Breast epithelium (tissue), 3 donors: ENCODE results near the gene TRIL.

Source experiments
- POLR2A ChIP-seq: fragments of 450-650 bp; IDR thresholded peaks from one replicate; pipeline ENCODE4 v1.6.1; 2016; ENCODE audit warnings: antibody characterized with exemption, mild to moderate bottlenecking, moderate library complexity
- POLR2AphosphoS5 ChIP-seq, 3 donors: sonication (generic); formaldehyde crosslinking; IDR thresholded peaks; one replicate each; pipeline ENCODE4 v1.6.1; 2017; ENCODE audit warnings: antibody characterized with exemption in 3 of 3
- TF ChIP-seq, protein P1 (sequence below), 3 donors: fragments of 450-650 bp; IDR thresholded peaks; one replicate each; pipeline ENCODE4 v1.5.1; 2016 to 2017; ENCODE audit warnings: antibody characterized with exemption in 3 of 3, mild to moderate bottlenecking in 3 of 3, moderate library complexity in 3 of 3

DNA sequence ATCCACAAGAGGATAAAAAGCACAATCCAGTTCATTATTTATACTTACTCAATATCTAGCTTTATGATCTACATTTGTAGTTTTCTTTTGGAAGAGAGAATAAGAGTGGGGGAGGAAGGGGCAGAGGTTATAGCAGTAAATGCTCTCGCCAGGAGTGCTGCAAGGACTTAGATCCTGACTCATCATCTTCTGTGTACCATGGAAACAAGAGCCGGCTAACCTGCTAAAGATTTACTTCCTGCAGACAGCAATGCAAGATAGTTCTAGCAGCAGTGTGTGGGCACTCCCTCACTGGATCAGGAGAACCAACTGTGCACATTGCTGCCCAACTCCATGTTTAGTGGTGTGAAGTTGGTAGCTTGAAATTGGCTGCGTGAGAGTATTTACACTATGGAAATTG lies 47.7 kb upstream of the TRIL start:
- no peak for TF ChIP-seq POLR2AphosphoS5 (IDR thresholded peaks at IDR 0.05)
- TF ChIP-seq, protein P1, sequence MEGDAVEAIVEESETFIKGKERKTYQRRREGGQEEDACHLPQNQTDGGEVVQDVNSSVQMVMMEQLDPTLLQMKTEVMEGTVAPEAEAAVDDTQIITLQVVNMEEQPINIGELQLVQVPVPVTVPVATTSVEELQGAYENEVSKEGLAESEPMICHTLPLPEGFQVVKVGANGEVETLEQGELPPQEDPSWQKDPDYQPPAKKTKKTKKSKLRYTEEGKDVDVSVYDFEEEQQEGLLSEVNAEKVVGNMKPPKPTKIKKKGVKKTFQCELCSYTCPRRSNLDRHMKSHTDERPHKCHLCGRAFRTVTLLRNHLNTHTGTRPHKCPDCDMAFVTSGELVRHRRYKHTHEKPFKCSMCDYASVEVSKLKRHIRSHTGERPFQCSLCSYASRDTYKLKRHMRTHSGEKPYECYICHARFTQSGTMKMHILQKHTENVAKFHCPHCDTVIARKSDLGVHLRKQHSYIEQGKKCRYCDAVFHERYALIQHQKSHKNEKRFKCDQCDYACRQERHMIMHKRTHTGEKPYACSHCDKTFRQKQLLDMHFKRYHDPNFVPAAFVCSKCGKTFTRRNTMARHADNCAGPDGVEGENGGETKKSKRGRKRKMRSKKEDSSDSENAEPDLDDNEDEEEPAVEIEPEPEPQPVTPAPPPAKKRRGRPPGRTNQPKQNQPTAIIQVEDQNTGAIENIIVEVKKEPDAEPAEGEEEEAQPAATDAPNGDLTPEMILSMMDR (IDR thresholded peaks at IDR 0.05): no peak
- no peak for TF ChIP-seq POLR2A
